GM18505 (cell line): ENCODE data around the gene TCEA2.

Source experiments
- ATAC-seq: cut with Tn5 transposase; IDR thresholded peaks from one replicate; pipeline ENCODE4 v1.9.1; 2021; ENCODE audit not compliant: unreplicated experiment
- POLR2A ChIP-seq: IDR thresholded peaks from 4 replicates; pipeline ENCODE4 v1.6.1; 2011; ENCODE audit warnings: borderline replicate concordance; ENCODE audit not compliant: insufficient read depth, insufficient read length; ENCODE audit errors: extremely low read depth

The TCEA2 gene

GRCh38 chr20:64039293-64040160 lies 23.5 kb upstream of the TCEA2 start:
- no peak for ATAC-seq
- no peak for TF ChIP-seq POLR2A

GRCh38 chr20:64040231-64041039 lies 22.6 kb upstream of the TCEA2 start:
- TF ChIP-seq POLR2A: no peak
- ATAC-seq: no peak

GRCh38 chr20:64041040-64041780 lies 21.8 kb upstream of the TCEA2 start:
- no peak for TF ChIP-seq POLR2A
- ATAC-seq: no peak

GRCh38 chr20:64041781-64042053 lies 21.3 kb upstream of the TCEA2 start:
- no peak for ATAC-seq
- TF ChIP-seq POLR2A: no peak

- ATAC-seq: no peak
Measured at GRCh38 chr20:64042054-64042781, 20.8 kb upstream of the TCEA2 start.

GRCh38 chr20:64043768-64044167 lies 19.2 kb upstream of the TCEA2 start:
- TF ChIP-seq POLR2A: no peak
- ATAC-seq: no peak

More at GRCh38 chr20:64042054-64042781, 20.8 kb upstream of the TCEA2 start:
- peak; percentile 40 for TF ChIP-seq POLR2A

GRCh38 chr20:64044484-64045247 lies 18.3 kb upstream of the TCEA2 start:
- no peak for ATAC-seq

GRCh38 chr20:64045346-64046011 lies 17.5 kb upstream of the TCEA2 start:
- TF ChIP-seq POLR2A: no peak
- no peak for ATAC-seq

More at GRCh38 chr20:64044484-64045247, 18.3 kb upstream of the TCEA2 start:
- no peak for TF ChIP-seq POLR2A

GRCh38 chr20:64047046-64047389 lies 16.0 kb upstream of the TCEA2 start:
- TF ChIP-seq POLR2A: no peak
- ATAC-seq: no peak

GRCh38 chr20:64047968-64048401 lies 15.0 kb upstream of the TCEA2 start:
- ATAC-seq: no peak
- TF ChIP-seq POLR2A: no peak

- TF ChIP-seq POLR2A: no peak
- ATAC-seq: no peak
Measured at GRCh38 chr20:64048402-64049044, 14.5 kb upstream of the TCEA2 start.
